HG03064 (cell line): Measurements from ENCODE around the gene SLC6A18.
"Not testable (repeated sequence)": the region's sequence is repeated elsewhere in the genome, so short reads cannot be mapped to it uniquely, and the experiment has no call there.

Source experiments
- ATAC-seq: cut with Tn5 transposase; IDR thresholded peaks from one replicate; pipeline ENCODE4 v1.9.1; 2021; ENCODE audit warnings: low read depth; ENCODE audit not compliant: unreplicated experiment

Gene SLC6A18

GRCh38 chr5:1249366-1250280 is 24.4 kb downstream of the SLC6A18 start:
- ATAC-seq, result no peak

- ATAC-seq, result no peak
Observed at GRCh38 chr5:1251678-1252580, 26.7 kb downstream of the SLC6A18 start.

GRCh38 chr5:1252681-1253080 is 27.5 kb downstream of the SLC6A18 start:
- ATAC-seq, result no peak

GRCh38 chr5:1253456-1254105 is 28.4 kb downstream of the SLC6A18 start:
- ATAC-seq, result no peak

- ATAC-seq, result no peak
Observed at GRCh38 chr5:1254196-1254595, 29.0 kb downstream of the SLC6A18 start.

- no peak for ATAC-seq
Observed at GRCh38 chr5:1255081-1255561, 29.9 kb downstream of the SLC6A18 start.

- ATAC-seq, result no peak
Observed at GRCh38 chr5:1256776-1257175, 31.6 kb downstream of the SLC6A18 start.

- ATAC-seq, result no peak
Observed at GRCh38 chr5:1257363-1257762, 32.2 kb downstream of the SLC6A18 start.

- ATAC-seq, result no peak
Observed at GRCh38 chr5:1257841-1258240, 32.7 kb downstream of the SLC6A18 start.

- no peak for ATAC-seq
Observed at GRCh38 chr5:1259806-1260480, 34.8 kb downstream of the SLC6A18 start.

- no peak for ATAC-seq
Observed at GRCh38 chr5:1261643-1262042, 36.5 kb downstream of the SLC6A18 start.

- no peak for ATAC-seq
Observed at GRCh38 chr5:1262381-1262780, 37.2 kb downstream of the SLC6A18 start.

- no peak for ATAC-seq
Observed at GRCh38 chr5:1264211-1264610, 39.0 kb downstream of the SLC6A18 start.

GRCh38 chr5:1265026-1265425 is 39.8 kb downstream of the SLC6A18 start:
- ATAC-seq, result no peak

- ATAC-seq, result no peak
Observed at GRCh38 chr5:1265461-1266455, 40.6 kb downstream of the SLC6A18 start.

- no peak for ATAC-seq
Observed at GRCh38 chr5:1266791-1267190, 41.6 kb downstream of the SLC6A18 start.

- not testable (repeated sequence) for ATAC-seq
Observed at GRCh38 chr5:1267464-1267863, 42.3 kb downstream of the SLC6A18 start.

- ATAC-seq, result no peak
Observed at GRCh38 chr5:1268056-1268455, 42.9 kb downstream of the SLC6A18 start.

GRCh38 chr5:1268666-1269065 is 43.5 kb downstream of the SLC6A18 start:
- ATAC-seq, result no peak
